ENCODE data around the gene SMPD3. TPM values are rescaled to one million over a fixed set of nuclear protein-coding genes. Genes with fewer than 3 reads are reported as not detected.

Gene SMPD3
- polyA plus RNA-seq, 4 donors, result 1.1 to 2.4 (median 1.7) TPM

GRCh38 chr16:68387301-68387700, 61.0 kb downstream of the SMPD3 start:
- no peak for DNase-seq (ENCODE audit: low read depth in 4 of 4, low spot score in 2 of 4)

GRCh38 chr16:68386628-68387027, 61.7 kb downstream of the SMPD3 start:
- DNase-seq (ENCODE audit: low read depth in 4 of 4, low spot score in 2 of 4), result no peak

GRCh38 chr16:68385371-68385770, 62.9 kb downstream of the SMPD3 start:
- DNase-seq (ENCODE audit: low read depth in 4 of 4, low spot score in 2 of 4), result no peak

- no peak for DNase-seq (ENCODE audit: low read depth in 4 of 4, low spot score in 2 of 4)
These were observed 63.8 kb downstream of the SMPD3 start for GRCh38 chr16:68384288-68385161.

- no peak for DNase-seq (ENCODE audit: low read depth in 4 of 4, low spot score in 2 of 4)
These were observed 64.5 kb downstream of the SMPD3 start for GRCh38 chr16:68383858-68384257.

- DNase-seq (ENCODE audit: low read depth in 4 of 4, low spot score in 2 of 4), result no peak
These were observed 66.0 kb downstream of the SMPD3 start for GRCh38 chr16:68382296-68382718.

GRCh38 chr16:68381363-68381724, 67.0 kb downstream of the SMPD3 start:
- no peak for DNase-seq (ENCODE audit: low read depth in 4 of 4, low spot score in 2 of 4)

GRCh38 chr16:68380676-68381362, 67.5 kb downstream of the SMPD3 start:
- DNase-seq (ENCODE audit: low read depth in 4 of 4, low spot score in 2 of 4), result no peak

- no peak for DNase-seq (ENCODE audit: low read depth in 4 of 4, low spot score in 2 of 4)
These were observed 68.0 kb downstream of the SMPD3 start for GRCh38 chr16:68380348-68380670.

GRCh38 chr16:68379472-68380347, 68.6 kb downstream of the SMPD3 start:
- DNase-seq (ENCODE audit: low read depth in 4 of 4, low spot score in 2 of 4), result no peak

- DNase-seq (ENCODE audit: low read depth in 4 of 4, low spot score in 2 of 4), result no peak
These were observed 69.6 kb downstream of the SMPD3 start for GRCh38 chr16:68378436-68379415.

- no peak for DNase-seq (ENCODE audit: low read depth in 4 of 4, low spot score in 2 of 4)
These were observed 70.5 kb downstream of the SMPD3 start for GRCh38 chr16:68377667-68378393.

GRCh38 chr16:68377221-68377620, 71.1 kb downstream of the SMPD3 start:
- DNase-seq (ENCODE audit: low read depth in 4 of 4, low spot score in 2 of 4), result no peak

GRCh38 chr16:68376590-68376989, 71.7 kb downstream of the SMPD3 start:
- no peak for DNase-seq (ENCODE audit: low read depth in 4 of 4, low spot score in 2 of 4)

- no peak for DNase-seq (ENCODE audit: low read depth in 4 of 4, low spot score in 2 of 4)
These were observed 72.3 kb downstream of the SMPD3 start for GRCh38 chr16:68375801-68376536.

- DNase-seq (ENCODE audit: low read depth in 4 of 4, low spot score in 2 of 4), result no peak
These were observed 73.2 kb downstream of the SMPD3 start for GRCh38 chr16:68374961-68375660.

GRCh38 chr16:68374246-68374805, 74.0 kb downstream of the SMPD3 start:
- DNase-seq (ENCODE audit: low read depth in 4 of 4, low spot score in 2 of 4), result no peak

Data from left renal cortex interstitium (tissue), 4 donors.